Fibroblast of mammary gland (primary cell): ENCODE data around the gene DEPDC1B.
A peak's percentile ranks its signal among the peaks of the same experiment; 100 is the strongest.
"Not testable (repeated sequence)": the region's sequence is repeated elsewhere in the genome, so short reads cannot be mapped to it uniquely, and the experiment has no call there.

Source experiments
- DNase-seq: peaks from one replicate; pipeline ENCODE4 v3.0.0-alpha.2; 2010; ENCODE audit warnings: low read depth
- H3K4me3 ChIP-seq: 2 replicates; pipeline ENCODE4 v1.5.1; 2011; ENCODE audit warnings: low read depth, mild to moderate bottlenecking, low read length, moderate library complexity; ENCODE audit not compliant: control insufficient read depth
- TF ChIP-seq, protein P1 (sequence below): conservative IDR thresholded peaks from 2 replicates; pipeline ENCODE4 v1.5.1; 2011; ENCODE audit warnings: low read depth, low read length, inconsistent platforms; ENCODE audit not compliant: control insufficient read depth, insufficient read depth

DEPDC1B gene

DNA sequence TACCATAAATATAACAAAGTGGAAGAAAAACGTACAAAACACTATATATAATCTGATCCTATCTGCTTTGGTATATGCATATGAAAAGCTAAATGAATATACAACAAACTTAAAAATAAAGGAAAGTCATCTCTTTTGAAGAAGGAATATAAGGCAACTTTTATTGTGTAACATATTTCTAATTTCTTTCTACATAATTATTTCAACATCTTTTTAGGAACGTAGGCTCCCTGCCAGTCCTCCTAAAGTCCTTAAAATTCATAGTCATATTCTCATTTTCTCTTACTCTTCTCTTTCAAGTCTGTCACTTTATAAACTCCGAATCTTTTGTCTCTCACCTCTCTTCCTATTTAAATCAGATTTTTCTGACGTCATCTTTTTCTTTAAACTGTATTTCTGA, 9.6 kb downstream of the DEPDC1B start:
- TF ChIP-seq, protein P1, sequence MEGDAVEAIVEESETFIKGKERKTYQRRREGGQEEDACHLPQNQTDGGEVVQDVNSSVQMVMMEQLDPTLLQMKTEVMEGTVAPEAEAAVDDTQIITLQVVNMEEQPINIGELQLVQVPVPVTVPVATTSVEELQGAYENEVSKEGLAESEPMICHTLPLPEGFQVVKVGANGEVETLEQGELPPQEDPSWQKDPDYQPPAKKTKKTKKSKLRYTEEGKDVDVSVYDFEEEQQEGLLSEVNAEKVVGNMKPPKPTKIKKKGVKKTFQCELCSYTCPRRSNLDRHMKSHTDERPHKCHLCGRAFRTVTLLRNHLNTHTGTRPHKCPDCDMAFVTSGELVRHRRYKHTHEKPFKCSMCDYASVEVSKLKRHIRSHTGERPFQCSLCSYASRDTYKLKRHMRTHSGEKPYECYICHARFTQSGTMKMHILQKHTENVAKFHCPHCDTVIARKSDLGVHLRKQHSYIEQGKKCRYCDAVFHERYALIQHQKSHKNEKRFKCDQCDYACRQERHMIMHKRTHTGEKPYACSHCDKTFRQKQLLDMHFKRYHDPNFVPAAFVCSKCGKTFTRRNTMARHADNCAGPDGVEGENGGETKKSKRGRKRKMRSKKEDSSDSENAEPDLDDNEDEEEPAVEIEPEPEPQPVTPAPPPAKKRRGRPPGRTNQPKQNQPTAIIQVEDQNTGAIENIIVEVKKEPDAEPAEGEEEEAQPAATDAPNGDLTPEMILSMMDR, result no peak
- DNase-seq, result no peak
- H3K4me3 ChIP-seq, result no peak overlapping the region

DNA sequence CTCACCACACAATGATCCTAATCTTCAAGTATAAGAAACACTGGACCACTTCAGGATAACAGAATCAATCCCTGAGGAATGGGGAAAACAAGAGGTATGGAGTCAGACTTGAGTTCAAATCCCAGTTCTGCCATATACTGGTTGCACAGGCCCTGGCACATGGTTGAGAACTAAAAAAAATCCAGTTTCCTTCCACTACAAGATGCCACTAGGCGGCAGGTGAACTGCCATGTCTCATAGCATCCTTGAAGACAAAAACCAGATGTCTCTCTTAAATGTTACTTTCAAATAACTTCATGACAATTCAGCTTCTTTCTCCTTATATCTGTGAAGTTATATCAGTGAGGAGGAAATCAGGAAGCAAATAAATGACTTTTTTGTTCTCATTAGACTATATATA, 11.0 kb downstream of the DEPDC1B start:
- TF ChIP-seq, protein P1, result no peak
- no peak overlapping the region for H3K4me3 ChIP-seq
- no peak for DNase-seq

DNA sequence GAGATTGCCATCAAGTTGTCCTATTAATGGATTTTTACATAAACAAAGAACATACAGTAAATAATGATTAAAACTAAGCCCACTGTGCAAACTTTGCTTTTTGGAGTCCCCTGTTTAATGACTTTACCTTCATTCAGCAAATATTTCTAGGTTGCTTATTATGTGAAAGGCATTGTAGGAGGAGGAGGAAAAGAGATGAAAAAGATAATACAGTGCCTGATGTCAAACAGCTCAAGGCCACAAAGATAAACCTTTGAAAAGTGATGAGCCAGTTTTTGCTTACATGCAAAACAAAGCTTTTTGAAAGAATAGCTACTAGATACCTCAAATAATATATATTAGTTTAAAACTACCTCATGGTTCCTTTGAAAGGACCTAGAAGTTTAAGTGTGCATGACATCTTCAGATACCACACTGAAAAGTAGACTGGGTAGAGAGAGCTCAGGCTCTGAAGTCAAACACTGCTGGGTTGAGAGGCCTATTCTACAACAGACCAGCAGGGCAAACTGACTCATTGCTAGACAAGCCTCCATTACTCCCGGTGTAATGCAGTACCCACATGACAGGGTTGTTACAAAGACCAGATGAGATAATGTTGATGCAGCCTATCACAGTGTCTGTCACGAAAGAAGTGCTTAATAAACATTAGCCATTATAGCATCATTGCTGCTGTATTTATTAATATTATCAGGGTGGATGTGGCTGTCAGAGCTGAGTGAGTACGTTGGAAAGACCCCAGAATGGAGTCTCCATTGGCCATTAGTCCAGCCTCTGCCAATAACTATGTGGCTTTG, 11.8 kb downstream of the DEPDC1B start:
- no peak overlapping the region for H3K4me3 ChIP-seq
- peak; percentile 76 for DNase-seq
- TF ChIP-seq, protein P1, result peak; percentile 60

DNA sequence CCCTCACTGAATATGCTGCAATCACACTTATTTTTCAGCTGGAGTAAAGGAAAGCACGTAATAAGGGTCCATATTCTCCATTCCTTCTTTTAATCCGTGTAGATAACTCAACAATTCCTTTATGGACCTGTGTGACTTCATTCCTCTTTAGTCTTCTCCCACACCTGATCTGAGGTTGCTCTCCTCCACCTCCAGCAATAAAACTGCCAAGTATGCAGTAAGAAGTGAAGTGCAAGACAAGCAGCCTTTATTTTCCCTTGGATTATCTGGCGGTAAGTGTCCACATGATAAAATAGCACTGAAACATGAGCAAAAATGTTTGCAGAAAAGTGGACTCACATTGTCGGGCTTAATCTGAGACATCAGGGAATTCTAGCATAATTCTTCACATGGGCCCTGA, 13.8 kb downstream of the DEPDC1B start:
- TF ChIP-seq, protein P1, result no peak
- no peak for DNase-seq
- H3K4me3 ChIP-seq, result no peak overlapping the region

DNA sequence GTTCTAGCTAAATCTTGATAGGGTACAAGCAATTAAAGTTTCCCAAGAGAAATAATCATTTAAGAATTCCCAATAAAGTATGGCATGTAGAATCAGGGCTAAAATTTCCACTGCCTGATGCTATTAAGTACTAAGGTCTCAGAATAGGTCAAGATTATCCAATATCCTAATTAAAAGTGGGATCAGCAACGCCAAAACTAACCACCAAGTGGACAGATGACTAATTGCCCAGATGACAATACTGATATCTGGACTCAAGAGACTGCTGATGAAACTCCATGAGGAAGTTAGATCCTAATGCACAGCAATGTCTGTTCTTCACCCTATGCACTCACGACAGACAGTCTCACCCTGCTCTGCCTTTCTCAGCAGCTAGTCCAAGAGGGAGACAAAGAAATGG, 14.3 kb downstream of the DEPDC1B start:
- TF ChIP-seq, protein P1, result no peak
- no peak overlapping the region for H3K4me3 ChIP-seq
- no peak for DNase-seq

DNA sequence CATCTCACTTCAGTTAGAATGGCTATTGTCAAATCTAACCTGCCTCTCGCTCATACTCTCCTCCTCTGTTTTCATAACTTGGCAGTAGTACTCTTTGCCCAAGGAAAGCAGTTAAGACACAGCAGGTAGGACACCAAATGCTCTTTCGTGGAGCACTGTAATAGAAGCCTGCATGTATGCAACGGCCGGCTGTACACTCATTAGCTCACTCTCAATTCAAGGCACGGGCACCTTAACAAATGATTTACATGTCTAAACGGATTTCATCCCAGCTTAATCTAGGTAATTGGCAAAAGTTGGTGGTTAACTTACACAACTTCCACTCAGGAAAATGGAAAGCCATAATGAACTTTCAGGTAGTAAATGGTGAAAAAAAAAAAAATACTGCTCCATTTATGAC, 14.9 kb downstream of the DEPDC1B start:
- DNase-seq, result no peak
- TF ChIP-seq, protein P1, result no peak
- no peak overlapping the region for H3K4me3 ChIP-seq

DNA sequence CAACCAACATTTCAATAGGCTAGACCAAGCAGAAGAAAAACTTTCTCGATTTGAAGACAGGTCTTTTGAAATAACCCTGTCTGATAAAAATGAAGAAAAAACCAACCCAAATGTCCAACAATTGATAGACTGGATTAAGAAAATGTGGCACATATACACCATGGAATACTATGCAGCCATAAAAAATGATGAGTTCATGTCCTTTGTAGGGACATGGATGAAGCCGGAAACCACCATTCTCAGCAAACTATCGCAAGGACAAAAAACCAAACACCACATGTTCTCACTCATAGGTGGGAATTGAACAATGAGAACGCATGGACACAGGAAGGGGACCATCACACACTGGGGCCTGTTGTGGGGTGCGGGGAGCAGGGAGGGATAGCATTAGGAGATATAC, 18.0 kb downstream of the DEPDC1B start:
- not testable (repeated sequence) for H3K4me3 ChIP-seq

More for the DNA sequence above, 18.0 kb downstream of the DEPDC1B start:
- DNase-seq, result not testable (repeated sequence)
